ENCODE results near the gene ELP1. TPM values are rescaled to one million over a fixed set of nuclear protein-coding genes. Genes with fewer than 3 reads are reported as not detected.

Gene ELP1
- total and polyA plus RNA-seq, 3 experiments from 2014 or later = 20.2 to 38.7 (median 36.2) TPM

- Histone ChIP-seq H3K4me3 (ENCODE audit: low read length) (no peak overlapping the region), H3K36me3 (ENCODE audit: insufficient read depth, low read length) (no peaks in the 10 kb centered on the region), H3K9me3 (ENCODE audit: low read length) (no peaks in the 10 kb centered on the region), H3K4me1 (ENCODE audit: insufficient read depth, low read length) (no peaks in the 10 kb centered on the region), H3K27me3 (ENCODE audit: insufficient read depth, low read length, poor library complexity, severe bottlenecking) (no peaks in the 10 kb centered on the region), H3K27ac (ENCODE audit: low read depth, low read length) (no peak overlapping the region)
- no peaks in the 10 kb centered on the region for H3K9me3 Mint-ChIP-seq
- no peak overlapping the region for H3K27ac Mint-ChIP-seq
- peaks cover 3 to 7% of the 10 kb centered on the region in 2 donors for H3K27me3 Mint-ChIP-seq
- POLR2A ChIA-PET = no interaction called here
- no peaks in the 10 kb centered on the region for H3K4me1 Mint-ChIP-seq
- H3K4me3 Mint-ChIP-seq = no peak overlapping the region
- DNase-seq = no peak
- no peaks in the 10 kb centered on the region for H3K36me3 Mint-ChIP-seq
- CTCF ChIA-PET = no interaction called here
Measured at GRCh38 chr9:108835831-108836230, 98.1 kb downstream of the ELP1 start.

- no peaks in the 10 kb centered on the region for H3K36me3 Mint-ChIP-seq
- Histone ChIP-seq H3K4me3 (ENCODE audit: low read length) (no peak overlapping the region), H3K9me3 (ENCODE audit: low read length) (no peaks in the 10 kb centered on the region), H3K4me1 (ENCODE audit: insufficient read depth, low read length) (no peaks in the 10 kb centered on the region), H3K36me3 (ENCODE audit: insufficient read depth, low read length) (no peaks in the 10 kb centered on the region), H3K27me3 (ENCODE audit: insufficient read depth, low read length, poor library complexity, severe bottlenecking) (no peaks in the 10 kb centered on the region), H3K27ac (ENCODE audit: low read depth, low read length) (no peak overlapping the region)
- no peaks in the 10 kb centered on the region for H3K4me1 Mint-ChIP-seq
- H3K9me3 Mint-ChIP-seq = no peaks in the 10 kb centered on the region
- no peak overlapping the region for H3K27ac Mint-ChIP-seq
- no peak for DNase-seq
- CTCF ChIA-PET = no interaction called here
- peaks cover 3 to 12% of the 10 kb centered on the region in 2 donors for H3K27me3 Mint-ChIP-seq
- H3K4me3 Mint-ChIP-seq = no peak overlapping the region
- POLR2A ChIA-PET = no interaction called here
Measured at GRCh38 chr9:108834959-108835665, 98.8 kb downstream of the ELP1 start.

GRCh38 chr9:108832179-108832500, 101.8 kb downstream of the ELP1 start:
- no peak overlapping the region for H3K27ac Mint-ChIP-seq
- no peaks in the 10 kb centered on the region for H3K36me3 Mint-ChIP-seq
- no peak for DNase-seq
- Histone ChIP-seq H3K4me1 (ENCODE audit: insufficient read depth, low read length) (no peaks in the 10 kb centered on the region), H3K36me3 (ENCODE audit: insufficient read depth, low read length) (no peaks in the 10 kb centered on the region), H3K27me3 (ENCODE audit: insufficient read depth, low read length, poor library complexity, severe bottlenecking) (no peaks in the 10 kb centered on the region), H3K4me3 (ENCODE audit: low read length) (no peak overlapping the region), H3K27ac (ENCODE audit: low read depth, low read length) (no peak overlapping the region), H3K9me3 (ENCODE audit: low read length) (no peaks in the 10 kb centered on the region)
- ChIA-PET CTCF (no interaction called here), POLR2A (no interaction called here)
- H3K4me3 Mint-ChIP-seq = no peak overlapping the region
- H3K4me1 Mint-ChIP-seq = no peaks in the 10 kb centered on the region
- peaks cover 0 to 18% of the 10 kb centered on the region in 2 donors for H3K27me3 Mint-ChIP-seq
- H3K9me3 Mint-ChIP-seq = no peaks in the 10 kb centered on the region

DNA sequence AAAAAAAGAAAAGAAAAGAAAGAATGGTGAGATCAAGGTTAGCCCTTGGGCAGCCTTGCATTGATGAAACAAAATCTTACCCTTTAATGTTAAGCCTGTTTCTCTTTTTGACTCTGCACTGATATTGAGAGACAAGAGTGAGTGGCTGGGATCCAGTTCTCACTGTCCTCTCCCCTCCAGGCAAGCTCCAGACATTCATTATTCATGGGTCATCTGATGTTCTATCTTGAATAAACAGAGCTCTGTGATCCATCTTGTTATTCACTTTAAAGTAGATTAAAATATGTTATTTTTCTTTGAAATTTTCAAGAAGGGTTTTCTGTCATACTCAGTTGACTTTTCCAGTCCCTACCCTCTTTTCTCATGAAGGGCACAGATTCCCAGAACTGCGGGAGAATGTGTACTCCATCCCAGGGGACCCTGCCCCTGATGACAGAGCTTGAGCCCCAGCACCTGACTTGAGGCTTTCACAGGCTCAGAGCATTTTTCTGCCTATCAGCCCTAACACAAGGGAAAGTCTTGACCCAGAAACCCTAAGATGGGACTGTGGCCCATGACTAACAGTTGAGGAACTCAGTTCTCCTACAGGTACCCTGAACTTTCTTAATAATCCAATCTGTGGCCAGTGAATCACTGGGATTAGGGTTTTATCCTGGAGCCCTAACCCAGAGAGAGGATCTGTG, 102.3 kb downstream of the ELP1 start:
- no peaks in the 10 kb centered on the region for H3K27me3 ChIP-seq (ENCODE audit: insufficient read depth, low read length, poor library complexity, severe bottlenecking)
- no peak overlapping the region for H3K27ac ChIP-seq (ENCODE audit: low read depth, low read length)
- no peaks in the 10 kb centered on the region for H3K4me1 ChIP-seq (ENCODE audit: insufficient read depth, low read length)
- Mint-ChIP-seq H3K27me3 (peaks cover 0 to 18% of the 10 kb centered on the region in 2 donors), H3K4me1 (no peaks in the 10 kb centered on the region), H3K36me3 (no peaks in the 10 kb centered on the region), H3K4me3 (no peak overlapping the region), H3K9me3 (no peaks in the 10 kb centered on the region), H3K27ac (no peak overlapping the region)
- DNase-seq = no peak
- H3K4me3 ChIP-seq (ENCODE audit: low read length) = no peak overlapping the region
- ChIA-PET CTCF (no interaction called here), POLR2A (no interaction called here)
- no peaks in the 10 kb centered on the region for H3K9me3 ChIP-seq (ENCODE audit: low read length)
- no peaks in the 10 kb centered on the region for H3K36me3 ChIP-seq (ENCODE audit: insufficient read depth, low read length)

DNA sequence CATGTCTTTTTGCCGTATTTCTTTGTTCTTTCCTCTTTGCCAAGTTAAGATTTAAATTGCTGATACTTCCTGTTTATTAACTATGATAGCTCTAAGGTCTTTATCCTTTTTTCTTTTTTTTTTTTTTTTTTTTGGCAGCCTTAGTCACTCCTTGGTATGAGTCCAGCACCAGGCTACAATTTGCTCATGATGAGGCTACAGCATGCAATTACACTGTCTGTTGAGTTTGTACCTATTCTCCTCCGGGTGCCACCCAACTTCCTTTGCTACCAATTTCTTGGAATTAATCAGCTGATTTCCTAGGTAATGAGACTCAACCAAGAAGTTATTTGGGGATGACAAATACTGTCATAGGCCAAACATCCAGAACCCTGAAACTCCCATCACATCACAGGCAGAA, 103.7 kb downstream of the ELP1 start:
- DNase-seq = no peak

DNA sequence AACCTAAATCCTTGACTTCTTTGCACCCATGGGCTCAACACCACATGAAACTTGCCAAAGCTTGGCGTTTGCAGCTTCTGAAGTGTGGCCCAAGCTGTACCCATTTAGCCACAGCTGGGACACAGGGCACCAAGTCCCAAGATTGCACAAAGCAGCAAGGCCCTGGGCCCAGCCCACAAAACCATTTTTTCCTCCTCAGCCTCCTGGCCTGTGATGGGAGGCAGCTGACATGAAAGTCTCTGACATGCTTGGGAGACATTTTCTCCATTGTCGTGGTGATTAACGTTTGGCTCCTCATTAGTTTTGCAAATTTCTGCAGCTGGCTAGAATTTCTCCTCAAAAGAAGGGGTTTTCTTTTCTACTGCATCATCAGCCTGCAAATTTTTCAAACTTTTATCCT, 110.1 kb downstream of the ELP1 start:
- H3K4me1 ChIP-seq (ENCODE audit: insufficient read depth, low read length) = no peaks in the 10 kb centered on the region
- H3K9me3 Mint-ChIP-seq = peaks cover 0 to 16% (median 9%) of the 10 kb centered on the region in 5 donors
- no peaks in the 10 kb centered on the region for H3K9me3 ChIP-seq (ENCODE audit: low read length)
- H3K4me1 Mint-ChIP-seq = no peaks in the 10 kb centered on the region
- no peak for DNase-seq
- no peaks in the 10 kb centered on the region for H3K27me3 ChIP-seq (ENCODE audit: insufficient read depth, low read length, poor library complexity, severe bottlenecking)
- peaks cover 2 to 11% of the 10 kb centered on the region in 2 donors for H3K27me3 Mint-ChIP-seq
- no peak overlapping the region for H3K27ac Mint-ChIP-seq
- H3K4me3 ChIP-seq (ENCODE audit: low read length) = no peak overlapping the region
- H3K36me3 ChIP-seq (ENCODE audit: insufficient read depth, low read length) = no peaks in the 10 kb centered on the region
- no peak overlapping the region for H3K27ac ChIP-seq (ENCODE audit: low read depth, low read length)
- POLR2A ChIA-PET = no interaction called here
- peaks cover 0 to 1% (median 0%) of the 10 kb centered on the region in 3 donors for H3K36me3 Mint-ChIP-seq
- no peak overlapping the region for H3K4me3 Mint-ChIP-seq
- CTCF ChIA-PET = no interaction called here

More for the DNA sequence above, 103.7 kb downstream of the ELP1 start:
- H3K27me3 Mint-ChIP-seq = peaks cover 0 to 23% of the 10 kb centered on the region in 2 donors
- H3K9me3 ChIP-seq (ENCODE audit: low read length) = no peaks in the 10 kb centered on the region
- H3K36me3 ChIP-seq (ENCODE audit: insufficient read depth, low read length) = no peaks in the 10 kb centered on the region
- POLR2A ChIA-PET = no interaction called here
- H3K27me3 ChIP-seq (ENCODE audit: insufficient read depth, low read length, poor library complexity, severe bottlenecking) = no peaks in the 10 kb centered on the region
- H3K4me1 ChIP-seq (ENCODE audit: insufficient read depth, low read length) = no peaks in the 10 kb centered on the region
- no peaks in the 10 kb centered on the region for H3K4me1 Mint-ChIP-seq
- H3K4me3 Mint-ChIP-seq = no peak overlapping the region
- CTCF ChIA-PET = no interaction called here
- H3K36me3 Mint-ChIP-seq = no peaks in the 10 kb centered on the region
- H3K27ac Mint-ChIP-seq = no peak overlapping the region
- no peak overlapping the region for H3K4me3 ChIP-seq (ENCODE audit: low read length)
- no peaks in the 10 kb centered on the region for H3K9me3 Mint-ChIP-seq
- no peak overlapping the region for H3K27ac ChIP-seq (ENCODE audit: low read depth, low read length)

Other genes starting within 250 kb of the ELP1 start
- gene ACTL7B, start 78.1 kb downstream of the ELP1 start, total RNA-seq = not detected
- not detected for gene ACTL7B, start 78.1 kb downstream of the ELP1 start, polyA plus RNA-seq
- gene ACTL7A, start 71.9 kb downstream of the ELP1 start, total RNA-seq = not detected
- gene ACTL7A, start 71.9 kb downstream of the ELP1 start, polyA plus RNA-seq = not detected
- 10 to 100 TPM; 13.7 to 15.1 TPM for gene ABITRAM, start 276 bp upstream of the ELP1 start, total RNA-seq
- 15.1 TPM for gene ABITRAM, start 276 bp upstream of the ELP1 start, polyA plus RNA-seq
- gene CTNNAL1, start 79.4 kb upstream of the ELP1 start, total RNA-seq = 10 to 100 TPM; 19.1 to 22.0 TPM
- 1.4 TPM for gene CTNNAL1, start 79.4 kb upstream of the ELP1 start, polyA plus RNA-seq
- 10 to 100 TPM; 34.4 to 35.2 TPM for gene TMEM245, start 185.8 kb upstream of the ELP1 start, total RNA-seq
- gene TMEM245, start 185.8 kb upstream of the ELP1 start, polyA plus RNA-seq = 24.4 TPM
- gene FRRS1L, start 233.1 kb upstream of the ELP1 start, total RNA-seq = not detected
- gene FRRS1L, start 233.1 kb upstream of the ELP1 start, polyA plus RNA-seq = not detected